ENCODE measurements around the gene RYK. TPM values are rescaled to one million over a fixed set of nuclear protein-coding genes. Genes with fewer than 3 reads are reported as not detected.

RYK gene
- total RNA-seq, 1 experiment from 2014 or later = 60.6 TPM

GRCh38 chr3:134136604-134137003, 114.1 kb downstream of the RYK start:
- Histone ChIP-seq H2AFZ (ENCODE audit: low read length) (no peak overlapping the region), H3K23me2 (ENCODE audit: insufficient read length, low read depth, low read length, poor library complexity, severe bottlenecking) (no peaks in the 10 kb centered on the region), H4K91ac (ENCODE audit: insufficient read length, low read depth, low read length) (no peak overlapping the region), H4K8ac (replicated peaks; ENCODE audit: insufficient read length, low read depth, low read length) (no peak overlapping the region), H3K4ac (ENCODE audit: low read depth, low read length) (no peak overlapping the region), H3K18ac (ENCODE audit: insufficient read length, low read depth, low read length) (no peak overlapping the region), H3K9me3 (ENCODE audit: control insufficient read depth, low read depth, low read length) (no peaks in the 10 kb centered on the region), H2BK20ac (ENCODE audit: low read depth, low read length, poor library complexity, severe bottlenecking) (no peak overlapping the region), H2BK5ac (ENCODE audit: insufficient read length, low read length) (no peak overlapping the region), H2AK5ac (ENCODE audit: insufficient read length, low read length) (no peak overlapping the region), H3K79me1 (ENCODE audit: insufficient read depth, low read depth, low read length, poor library complexity, severe bottlenecking) (no peaks in the 10 kb centered on the region), H3K56ac (ENCODE audit: insufficient read length, low read depth, low read length) (no peak overlapping the region), H4K20me1 (ENCODE audit: control insufficient read depth, insufficient read depth, insufficient read length) (no peaks in the 10 kb centered on the region), H3T11ph (ENCODE audit: low read length) (no peak overlapping the region), H3K4me2 (ENCODE audit: insufficient read depth, insufficient read length, low read length) (no peak overlapping the region), H3K23ac (ENCODE audit: insufficient read length, low read depth, low read length) (no peak overlapping the region), H3K79me2 (ENCODE audit: insufficient read depth, low read length) (no peaks in the 10 kb centered on the region), H2BK12ac (ENCODE audit: insufficient read length, low read depth, low read length) (no peak overlapping the region), H3K27ac (ENCODE audit: insufficient read length, low read depth, low read length) (no peak overlapping the region), H2BK120ac (ENCODE audit: low read depth, low read length, poor library complexity, severe bottlenecking) (no peak overlapping the region), H3K4me1 (ENCODE audit: insufficient read depth, low read length) (no peaks in the 10 kb centered on the region), H2BK15ac (ENCODE audit: low read depth, low read length) (no peak overlapping the region), H4K5ac (ENCODE audit: insufficient read length, low read depth, low read length) (no peak overlapping the region), H3K27me3 (ENCODE audit: insufficient read depth, low read length) (no peaks in the 10 kb centered on the region), H3K14ac (ENCODE audit: insufficient read depth, low read length) (no peak overlapping the region), H3K9ac (ENCODE audit: extremely low read depth, insufficient read length, low read length) (no peak overlapping the region)
- WGBS (ENCODE audit: extremely low coverage, insufficient read length, low lambda C conversion rate) = no CpG with 5 or more reads among the region's 3 CpGs
- H3K4me3 Mint-ChIP-seq = no peak overlapping the region
- H3K36me3 Mint-ChIP-seq (ENCODE audit: insufficient read depth in 1 of 3, low read depth in 3 of 3) = peaks cover 5 to 11% (median 10%) of the 10 kb centered on the region in 3 experiments
- TF ChIP-seq, protein P1, sequence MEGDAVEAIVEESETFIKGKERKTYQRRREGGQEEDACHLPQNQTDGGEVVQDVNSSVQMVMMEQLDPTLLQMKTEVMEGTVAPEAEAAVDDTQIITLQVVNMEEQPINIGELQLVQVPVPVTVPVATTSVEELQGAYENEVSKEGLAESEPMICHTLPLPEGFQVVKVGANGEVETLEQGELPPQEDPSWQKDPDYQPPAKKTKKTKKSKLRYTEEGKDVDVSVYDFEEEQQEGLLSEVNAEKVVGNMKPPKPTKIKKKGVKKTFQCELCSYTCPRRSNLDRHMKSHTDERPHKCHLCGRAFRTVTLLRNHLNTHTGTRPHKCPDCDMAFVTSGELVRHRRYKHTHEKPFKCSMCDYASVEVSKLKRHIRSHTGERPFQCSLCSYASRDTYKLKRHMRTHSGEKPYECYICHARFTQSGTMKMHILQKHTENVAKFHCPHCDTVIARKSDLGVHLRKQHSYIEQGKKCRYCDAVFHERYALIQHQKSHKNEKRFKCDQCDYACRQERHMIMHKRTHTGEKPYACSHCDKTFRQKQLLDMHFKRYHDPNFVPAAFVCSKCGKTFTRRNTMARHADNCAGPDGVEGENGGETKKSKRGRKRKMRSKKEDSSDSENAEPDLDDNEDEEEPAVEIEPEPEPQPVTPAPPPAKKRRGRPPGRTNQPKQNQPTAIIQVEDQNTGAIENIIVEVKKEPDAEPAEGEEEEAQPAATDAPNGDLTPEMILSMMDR (conservative IDR thresholded peaks at IDR 0.05) = no peak
- H3K4me1 Mint-ChIP-seq = no peaks in the 10 kb centered on the region
- H3K27ac Mint-ChIP-seq = no peak overlapping the region
- DNase-seq = no peak
- no peaks in the 10 kb centered on the region; the same call in 1 of the 2 replicates for H3K27me3 Mint-ChIP-seq (ENCODE audit: low read depth)
- peaks cover 7 to 19% of the 10 kb centered on the region in 2 experiments; a peak in 4 of 5 replicates for H3K9me3 Mint-ChIP-seq
